ENCODE results near the gene CATSPERZ.
"Not testable (repeated sequence)": the region's sequence is repeated elsewhere in the genome, so short reads cannot be mapped to it uniquely, and the experiment has no call there.

CATSPERZ gene

DNA sequence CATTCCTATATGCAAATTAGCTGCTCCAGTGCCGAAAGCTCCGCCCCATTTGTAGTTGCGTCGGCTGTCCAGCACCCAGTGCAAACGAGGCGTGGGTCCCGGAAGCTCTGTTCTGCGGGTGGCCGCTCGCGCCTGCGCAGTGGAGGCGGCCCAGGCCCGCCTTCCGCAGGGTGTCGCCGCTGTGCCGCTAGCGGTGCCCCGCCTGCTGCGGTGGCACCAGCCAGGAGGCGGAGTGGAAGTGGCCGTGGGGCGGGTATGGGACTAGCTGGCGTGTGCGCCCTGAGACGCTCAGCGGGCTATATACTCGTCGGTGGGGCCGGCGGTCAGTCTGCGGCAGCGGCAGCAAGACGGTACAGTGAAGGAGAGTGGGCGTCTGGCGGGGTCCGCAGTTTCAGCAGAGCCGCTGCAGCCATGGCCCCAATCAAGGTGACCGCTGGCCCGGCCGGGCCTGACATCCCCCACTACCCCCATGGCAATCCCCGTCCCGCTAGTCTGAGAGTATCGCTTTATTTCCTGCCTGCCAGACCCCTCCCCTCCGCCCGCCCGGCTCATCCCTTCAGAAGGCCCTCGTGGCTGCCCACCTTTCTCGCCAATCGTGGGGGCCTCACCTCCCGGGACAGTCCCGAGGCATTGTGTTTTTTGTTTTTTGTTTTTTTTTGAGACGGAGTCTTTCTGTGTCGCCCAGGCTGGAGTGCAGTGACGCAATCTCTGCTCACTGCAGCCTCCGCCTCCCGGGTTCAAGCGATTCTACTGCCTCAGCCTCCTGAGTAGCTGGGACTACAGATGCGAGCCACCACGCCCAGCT lies 18.0 kb downstream of the CATSPERZ start, which contains the start of gene PRDX5:
TSS of gene PRDX5 (plus strand) at position 161 of the 805 bp plus-strand sequence. CDS start at position 256, 95 bp downstream.
- DNase-seq (ENCODE audit: low read depth in 2 of 3, low spot score in 1 of 3) = peak; percentile 89 to 94 (median 92)

DNA sequence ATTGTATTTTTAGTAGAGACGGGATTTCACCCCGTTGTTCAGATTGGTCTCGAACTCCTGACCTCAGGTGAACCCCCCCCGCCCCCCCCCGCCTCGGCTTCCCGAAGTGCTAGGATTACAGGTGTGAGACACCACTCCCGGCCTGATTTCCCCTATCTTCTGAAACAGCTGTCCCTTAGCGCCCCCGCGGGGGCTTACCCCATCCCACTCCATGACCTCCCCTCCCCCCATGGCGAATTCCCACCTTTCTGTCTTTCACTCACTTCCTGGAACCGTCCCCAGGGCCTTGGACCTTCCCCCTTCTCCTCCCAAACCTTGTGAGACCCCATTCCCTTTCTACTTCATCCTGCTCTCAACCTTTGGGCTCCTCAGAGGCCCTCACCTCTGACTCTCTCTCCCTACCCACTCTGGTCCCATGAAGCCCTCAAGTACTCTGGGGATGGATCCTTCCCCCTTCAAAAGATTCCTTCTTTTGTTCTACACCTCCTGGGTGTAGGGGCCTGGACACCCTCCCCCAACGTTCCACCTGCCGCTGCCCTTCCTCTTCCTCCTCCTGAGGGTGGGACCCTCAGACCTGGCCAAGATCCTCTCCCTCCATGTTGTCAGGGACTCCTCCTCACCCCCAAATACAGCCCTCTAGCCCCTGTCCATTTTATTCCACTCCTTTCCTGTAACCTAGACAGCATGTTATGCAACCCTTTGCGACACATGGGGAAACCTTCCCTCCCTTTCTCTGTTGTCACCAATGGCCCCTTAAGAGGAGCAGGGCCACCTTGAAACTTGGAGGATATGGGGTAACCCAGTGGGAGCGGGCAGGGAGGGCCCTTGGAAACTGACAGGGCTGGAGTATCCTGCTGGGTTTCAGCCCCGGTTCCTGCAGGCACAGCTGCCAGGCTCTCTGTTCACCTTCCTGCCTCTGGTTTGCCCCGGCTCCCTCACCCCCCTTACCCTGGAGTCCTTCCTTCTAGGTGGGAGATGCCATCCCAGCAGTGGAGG lies 18.9 kb downstream of the CATSPERZ start:
- DNase-seq (ENCODE audit: low read depth in 2 of 3, low spot score in 1 of 3) = no peak

DNA sequence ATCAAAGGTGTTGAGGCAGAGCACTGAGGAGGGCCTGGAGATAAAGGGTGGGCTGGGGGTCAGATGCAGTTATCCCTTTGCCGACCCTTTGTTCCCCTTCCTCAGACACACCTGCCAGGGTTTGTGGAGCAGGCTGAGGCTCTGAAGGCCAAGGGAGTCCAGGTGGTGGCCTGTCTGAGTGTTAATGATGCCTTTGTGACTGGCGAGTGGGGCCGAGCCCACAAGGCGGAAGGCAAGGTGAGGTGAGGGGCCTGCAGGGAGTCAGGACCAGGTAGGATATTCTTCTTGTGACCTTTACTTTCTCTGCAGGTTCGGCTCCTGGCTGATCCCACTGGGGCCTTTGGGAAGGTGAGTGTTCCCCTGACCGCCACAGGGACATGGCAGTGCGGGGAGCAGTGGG lies 20.4 kb downstream of the CATSPERZ start:
- no peak for DNase-seq (ENCODE audit: low read depth in 2 of 3, low spot score in 1 of 3)

DNA sequence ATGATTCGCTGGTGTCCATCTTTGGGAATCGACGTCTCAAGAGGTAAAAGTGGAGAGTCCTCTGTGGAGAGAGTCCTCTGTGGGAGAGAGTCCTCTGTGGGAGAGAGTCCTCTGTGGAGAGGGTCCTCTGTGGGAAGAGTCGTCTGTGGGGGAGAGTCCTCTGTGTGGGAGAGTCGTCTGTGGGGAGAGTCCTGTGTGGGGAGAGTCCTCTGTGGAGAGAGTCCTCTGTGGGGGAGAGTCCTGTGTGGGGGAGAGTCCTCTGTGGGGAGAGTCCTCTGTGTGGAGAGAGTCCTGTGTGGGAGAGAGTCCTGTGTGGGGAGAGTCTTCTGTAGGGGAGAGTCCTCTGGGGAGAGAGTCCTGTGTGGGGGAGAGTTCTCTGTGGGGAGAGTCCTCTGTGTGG lies 20.9 kb downstream of the CATSPERZ start:
- DNase-seq (ENCODE audit: low read depth in 2 of 3, low spot score in 1 of 3) = no peak

DNA sequence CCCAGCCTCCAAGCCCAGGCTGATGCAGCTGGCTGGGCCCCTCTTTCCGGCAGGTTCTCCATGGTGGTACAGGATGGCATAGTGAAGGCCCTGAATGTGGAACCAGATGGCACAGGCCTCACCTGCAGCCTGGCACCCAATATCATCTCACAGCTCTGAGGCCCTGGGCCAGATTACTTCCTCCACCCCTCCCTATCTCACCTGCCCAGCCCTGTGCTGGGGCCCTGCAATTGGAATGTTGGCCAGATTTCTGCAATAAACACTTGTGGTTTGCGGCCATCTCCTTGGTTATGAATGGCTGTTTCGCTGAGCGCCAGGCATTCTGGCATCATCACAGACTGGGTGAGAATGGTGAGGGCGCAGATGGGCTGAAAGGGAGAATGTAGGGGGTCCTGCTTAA lies 21.4 kb downstream of the CATSPERZ start:
- DNase-seq (ENCODE audit: low read depth in 2 of 3, low spot score in 1 of 3) = no peak

DNA sequence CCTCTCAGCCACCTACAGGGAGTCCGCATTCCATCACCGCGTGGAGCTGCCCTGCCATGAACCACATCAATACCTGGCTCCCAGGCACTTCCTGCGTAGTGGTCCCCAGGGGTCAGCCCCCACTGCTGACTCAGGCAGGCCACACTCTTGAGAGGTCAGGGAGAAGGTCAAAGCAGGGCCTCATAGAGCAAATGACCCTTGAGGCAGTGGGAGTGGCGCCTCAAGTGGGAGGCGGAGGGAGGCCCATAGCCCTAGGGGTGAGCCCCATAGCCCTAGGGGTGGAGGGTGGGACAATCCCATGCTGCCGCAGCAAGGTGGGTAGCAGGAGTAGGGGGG lies 22.7 kb downstream of the CATSPERZ start:
- DNase-seq (ENCODE audit: low read depth in 2 of 3, low spot score in 1 of 3) = no peak

DNA sequence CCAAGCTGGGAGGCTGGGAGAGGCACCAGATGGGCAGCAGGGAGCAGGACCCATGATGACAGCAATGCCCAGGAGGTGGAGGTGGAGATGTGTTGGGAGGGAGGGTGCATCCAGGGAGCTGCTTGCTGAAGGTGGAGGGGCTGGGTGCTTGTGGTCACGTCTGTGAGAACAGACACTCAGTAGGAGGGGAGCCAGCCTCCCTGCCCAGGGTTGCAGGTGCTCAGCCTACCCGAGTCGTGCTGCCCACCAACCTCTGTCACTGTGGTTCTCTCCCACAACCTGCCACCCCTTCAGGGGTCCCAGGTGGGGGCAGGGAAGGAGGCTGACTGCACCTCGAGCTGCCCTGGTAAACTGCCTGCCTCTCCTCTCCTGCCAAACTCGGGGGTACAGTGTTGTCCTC lies 23.2 kb downstream of the CATSPERZ start:
- DNase-seq (ENCODE audit: low read depth in 2 of 3, low spot score in 1 of 3) = no peak

DNA sequence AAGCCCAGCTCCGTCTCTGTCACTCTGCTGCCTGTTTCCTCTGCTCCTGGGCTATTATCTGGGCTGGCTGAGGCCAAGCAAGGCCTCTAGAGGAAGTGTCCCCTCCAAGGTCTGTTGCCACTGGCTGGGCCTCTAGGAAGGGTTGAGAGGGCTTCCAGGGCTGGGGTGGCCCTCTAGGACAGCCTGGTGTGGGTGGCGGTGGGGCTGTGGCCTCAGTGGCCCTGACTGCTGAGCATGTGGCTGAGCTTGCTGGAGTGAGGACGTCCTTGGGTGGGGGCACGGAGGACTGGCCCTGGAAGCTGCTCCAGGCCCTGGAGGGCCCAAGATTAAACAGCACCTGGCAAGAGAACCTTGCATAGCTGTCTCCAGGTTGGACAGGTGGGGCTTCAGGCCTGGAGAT lies 23.8 kb downstream of the CATSPERZ start:
- DNase-seq (ENCODE audit: low read depth in 2 of 3, low spot score in 1 of 3) = not testable (repeated sequence)

DNA sequence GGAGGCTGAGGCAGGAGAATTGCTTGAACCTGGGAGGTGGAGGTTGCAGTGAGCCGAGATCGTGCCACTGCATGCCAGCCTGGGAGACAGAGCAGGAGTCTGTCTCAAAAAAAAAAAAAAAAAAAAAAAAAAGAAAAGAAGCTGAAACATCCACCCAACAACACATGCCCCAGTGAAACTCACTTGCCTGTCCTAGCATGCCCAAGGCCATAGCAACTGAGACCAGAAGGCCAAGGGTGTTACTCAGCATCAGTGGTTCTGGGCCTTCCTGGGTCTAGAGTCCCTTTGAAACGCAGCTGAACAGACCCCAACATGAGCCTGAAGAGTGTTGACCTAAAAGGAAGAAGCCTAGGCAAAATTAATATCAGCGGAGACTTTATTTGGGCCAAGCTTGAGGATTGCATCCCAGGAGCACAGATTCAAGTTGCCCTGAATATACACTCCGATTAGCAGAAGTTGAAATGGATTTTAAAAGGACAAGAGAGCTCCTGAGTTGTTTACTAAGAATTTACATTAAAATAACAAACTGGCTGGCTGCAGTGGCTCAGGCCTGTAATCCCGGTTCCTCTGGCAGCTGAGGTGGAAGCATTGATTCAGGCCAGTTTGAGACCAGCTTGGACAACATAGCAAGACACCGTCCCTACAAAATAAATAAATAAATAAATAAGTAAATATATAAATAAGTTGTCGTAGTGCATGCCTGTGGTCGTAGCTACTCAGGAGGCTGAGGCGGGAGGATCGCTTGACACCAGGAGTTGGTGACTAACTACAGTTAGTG lies 24.7 kb downstream of the CATSPERZ start:
- DNase-seq (ENCODE audit: low read depth in 2 of 3, low spot score in 1 of 3) = no peak

DNA sequence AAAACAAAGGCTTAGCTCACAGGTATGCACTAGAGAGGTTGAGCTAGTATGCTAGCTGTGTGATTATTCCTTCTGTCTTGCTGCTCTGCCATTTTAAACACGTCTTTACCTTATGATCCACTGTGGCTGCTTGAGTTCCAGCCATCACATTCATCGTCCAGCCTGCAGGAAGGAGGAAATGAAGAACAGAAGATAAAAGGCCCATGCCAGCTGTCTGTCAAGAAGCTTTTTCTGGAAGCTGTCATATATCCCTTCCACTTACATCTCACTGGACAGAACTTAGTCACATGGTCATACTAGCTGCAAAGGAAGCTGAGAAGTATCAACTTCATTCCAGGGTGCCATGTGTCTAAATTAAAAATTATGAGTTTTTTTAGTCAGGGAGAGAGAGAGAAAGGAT lies 27.2 kb downstream of the CATSPERZ start:
- DNase-seq (ENCODE audit: low read depth in 2 of 3, low spot score in 1 of 3) = no peak

DNA sequence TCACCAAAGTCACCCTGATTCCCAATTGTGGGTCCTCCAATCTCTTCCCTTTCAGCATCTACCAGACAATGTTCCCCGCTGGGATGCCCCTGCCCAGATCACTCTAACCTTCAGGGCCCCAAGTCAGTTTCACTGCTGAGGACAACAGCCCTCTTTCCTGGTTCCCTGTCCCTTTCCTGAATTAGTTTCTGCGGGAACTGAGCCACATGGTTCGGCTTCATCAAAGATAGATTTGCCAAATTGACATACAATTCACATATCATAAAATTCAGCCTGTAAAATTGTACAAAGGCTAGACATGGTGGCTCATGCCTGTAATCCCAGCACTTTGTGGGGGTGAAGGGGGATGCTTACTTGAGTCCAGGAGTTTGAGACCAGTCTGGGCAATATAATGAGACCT lies 27.8 kb downstream of the CATSPERZ start:
- no peak for DNase-seq (ENCODE audit: low read depth in 2 of 3, low spot score in 1 of 3)

DNA sequence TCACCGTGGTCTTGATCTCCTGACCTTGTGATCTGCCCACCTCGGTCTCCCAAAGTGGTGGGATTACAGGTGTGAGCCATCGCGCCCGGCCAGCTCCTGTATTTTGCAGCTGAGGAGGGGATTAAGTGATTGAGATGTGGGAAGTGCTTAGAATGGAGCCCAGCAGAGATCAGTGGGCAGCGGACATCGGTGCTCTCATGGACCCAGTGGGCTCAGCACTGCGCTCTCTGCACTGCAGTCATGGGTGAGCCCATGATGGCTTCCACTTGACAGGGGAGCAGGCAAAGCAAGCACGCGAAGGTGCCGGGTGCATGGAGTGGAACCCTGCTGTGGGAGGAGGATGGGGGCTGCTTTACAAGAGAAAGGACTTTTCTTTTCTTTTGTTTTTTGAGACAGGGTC lies 30.7 kb downstream of the CATSPERZ start:
- DNase-seq (ENCODE audit: low read depth in 2 of 3, low spot score in 1 of 3) = no peak

DNA sequence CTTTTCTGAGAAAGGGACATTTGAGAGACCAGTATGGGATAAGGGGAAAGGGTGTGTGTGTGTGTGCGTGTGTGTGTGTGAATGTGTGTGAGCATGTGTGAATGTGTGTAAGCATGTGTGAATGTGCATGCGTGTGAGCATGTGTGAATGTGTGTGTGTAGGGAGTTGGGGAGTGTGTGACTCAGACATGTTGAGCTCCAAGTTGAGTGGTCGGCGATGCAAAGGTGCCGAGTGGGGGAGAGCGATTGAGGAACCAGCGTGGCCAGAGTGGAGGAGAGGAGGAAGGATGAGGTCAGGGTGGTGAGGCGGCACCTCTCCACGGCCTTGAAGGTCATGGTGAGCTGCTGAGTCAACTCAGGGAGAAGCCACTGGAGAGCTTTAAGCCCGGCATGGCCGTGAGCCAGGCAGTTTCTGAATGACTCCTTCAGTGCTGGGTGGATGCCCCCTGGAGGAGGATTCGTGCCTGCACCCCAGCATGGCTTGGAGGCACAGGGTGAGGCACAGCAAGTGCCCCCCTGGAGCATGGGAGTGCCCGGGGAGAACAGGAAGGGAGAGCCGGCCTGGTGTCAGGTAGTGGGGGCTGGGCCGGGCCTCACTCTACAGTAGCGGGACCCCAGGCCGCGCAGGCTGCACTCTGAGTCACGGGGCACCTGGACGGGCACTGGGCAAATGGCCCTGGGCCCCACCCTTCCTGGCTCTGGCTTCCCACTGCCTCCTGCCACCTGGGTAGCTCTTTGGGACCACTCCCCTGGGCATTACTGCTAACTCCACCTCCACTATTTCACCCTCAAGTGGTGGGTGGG lies 31.6 kb downstream of the CATSPERZ start:
- peak; percentile 62 to 75 (median 70) for DNase-seq (ENCODE audit: low read depth in 2 of 3, low spot score in 1 of 3)

DNA sequence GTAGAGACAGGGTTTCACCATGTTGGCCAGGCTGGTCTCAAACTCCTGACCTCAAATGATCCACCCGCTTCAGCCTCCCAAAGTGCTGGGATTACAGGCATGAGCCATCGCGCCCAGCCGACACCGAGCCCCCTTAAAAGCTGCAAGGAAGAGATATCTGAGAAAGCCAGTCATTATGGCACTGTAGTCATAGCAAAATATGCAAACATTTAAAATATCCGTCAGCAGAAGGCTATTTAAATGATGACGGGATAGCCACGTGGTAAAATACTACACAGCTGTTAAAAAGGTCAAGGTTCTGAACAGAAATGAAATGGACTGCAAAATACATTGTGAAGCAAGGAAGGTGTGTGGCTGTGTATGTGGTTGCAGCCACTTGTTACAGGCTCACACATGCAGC lies 33.4 kb downstream of the CATSPERZ start:
- no peak for DNase-seq (ENCODE audit: low read depth in 2 of 3, low spot score in 1 of 3)

DNA sequence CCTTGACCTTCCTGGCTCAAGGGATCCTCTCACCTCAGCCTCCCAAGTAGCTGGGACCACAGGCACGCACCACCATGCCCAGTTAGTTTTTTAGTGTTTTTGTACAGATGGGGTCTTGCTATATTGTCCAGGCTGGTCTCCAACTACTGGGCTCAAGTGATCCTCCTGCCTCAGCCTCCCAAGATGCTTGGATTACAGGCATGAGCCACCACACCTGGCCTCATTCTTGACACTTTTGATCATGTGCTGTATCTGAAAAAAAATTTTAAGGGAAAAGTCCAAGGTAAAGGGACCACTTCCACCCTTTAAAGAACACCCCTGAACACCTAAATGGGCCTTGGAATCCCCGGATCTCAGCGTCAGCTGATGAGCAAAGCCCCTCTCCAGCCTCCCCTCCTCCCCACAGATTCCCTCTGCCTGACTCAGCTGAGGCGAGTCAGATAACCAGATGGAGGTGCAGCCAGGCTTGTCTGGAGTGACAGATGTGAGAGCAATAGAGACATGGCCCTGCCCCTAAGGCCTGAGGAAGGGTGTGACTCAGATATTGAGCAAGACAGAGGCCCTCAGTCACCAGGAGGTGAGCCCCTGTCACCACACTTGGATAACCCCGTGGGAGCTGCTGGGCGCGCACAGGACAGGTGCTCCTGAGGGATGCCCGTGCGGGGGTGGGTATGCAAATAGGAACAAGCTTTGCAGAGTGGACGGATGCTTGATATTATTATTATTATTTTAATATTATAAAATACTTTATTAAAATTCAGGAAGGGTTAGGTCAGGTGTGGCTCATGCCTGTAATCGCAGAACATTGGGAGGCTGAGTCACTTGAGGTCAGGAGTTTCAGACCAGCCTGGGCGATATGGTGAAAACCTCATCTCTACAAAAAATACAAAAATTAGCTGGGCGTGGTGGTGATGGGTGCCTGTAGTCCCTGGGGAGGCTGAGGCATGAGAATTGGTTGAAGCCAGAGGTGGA lies 34.9 kb downstream of the CATSPERZ start:
- DNase-seq (ENCODE audit: low read depth in 2 of 3, low spot score in 1 of 3) = peak in 1 of 3 donors; percentile 51

DNA sequence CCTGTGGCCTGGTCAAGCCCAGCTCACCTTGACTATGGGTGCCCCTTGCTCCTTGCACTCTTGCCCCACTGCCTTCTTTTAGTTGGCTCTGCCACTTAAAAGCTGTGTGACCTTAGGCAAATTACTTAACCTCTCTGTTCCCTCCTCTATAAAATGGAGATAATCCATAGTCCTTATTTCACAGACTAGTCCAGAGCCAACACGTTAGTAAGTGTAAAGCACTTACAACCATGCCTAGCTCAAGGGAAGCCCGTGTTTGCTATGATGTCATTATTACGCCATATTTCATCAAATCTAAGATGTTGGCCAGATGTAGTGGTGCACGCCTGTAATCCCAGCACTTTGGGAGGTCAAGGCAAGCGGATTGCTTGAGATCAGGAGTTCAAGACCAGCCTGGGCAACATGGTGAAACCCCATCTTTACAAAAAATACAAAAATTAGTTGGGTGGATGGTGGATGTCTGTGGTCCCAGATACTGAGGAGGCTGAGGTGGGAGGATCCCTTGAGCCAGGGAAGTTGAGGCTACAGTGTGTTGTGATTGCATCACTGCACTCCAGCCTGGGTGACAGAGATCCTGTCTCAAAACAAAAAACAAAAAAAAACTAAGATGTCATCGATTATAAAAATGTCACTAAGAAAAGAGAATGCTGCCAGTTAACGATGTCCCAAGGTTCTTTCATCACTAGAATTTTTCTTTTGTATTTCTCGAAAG lies 37.5 kb downstream of the CATSPERZ start:
- no peak for DNase-seq (ENCODE audit: low read depth in 2 of 3, low spot score in 1 of 3)

DNA sequence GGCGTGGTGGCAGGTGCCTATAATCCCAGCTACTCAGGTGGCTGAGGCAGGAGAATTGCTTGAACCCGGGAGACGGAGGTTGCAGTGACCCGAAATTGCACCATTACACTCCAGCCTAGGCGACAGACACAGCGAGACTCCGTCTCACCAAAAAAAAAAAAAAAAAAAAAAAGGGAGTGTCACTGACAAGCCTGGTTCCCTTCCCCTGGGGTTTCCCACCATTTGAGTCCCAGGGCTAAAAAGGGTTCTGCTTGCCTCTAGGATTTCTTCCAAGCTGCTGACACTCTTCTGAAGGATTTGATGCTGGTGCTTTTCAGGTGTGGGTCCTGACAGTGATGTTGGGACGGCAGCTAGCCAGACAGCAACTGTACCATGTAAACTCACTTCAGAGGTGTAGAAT lies 38.6 kb downstream of the CATSPERZ start:
- DNase-seq (ENCODE audit: low read depth in 2 of 3, low spot score in 1 of 3) = no peak

DNA sequence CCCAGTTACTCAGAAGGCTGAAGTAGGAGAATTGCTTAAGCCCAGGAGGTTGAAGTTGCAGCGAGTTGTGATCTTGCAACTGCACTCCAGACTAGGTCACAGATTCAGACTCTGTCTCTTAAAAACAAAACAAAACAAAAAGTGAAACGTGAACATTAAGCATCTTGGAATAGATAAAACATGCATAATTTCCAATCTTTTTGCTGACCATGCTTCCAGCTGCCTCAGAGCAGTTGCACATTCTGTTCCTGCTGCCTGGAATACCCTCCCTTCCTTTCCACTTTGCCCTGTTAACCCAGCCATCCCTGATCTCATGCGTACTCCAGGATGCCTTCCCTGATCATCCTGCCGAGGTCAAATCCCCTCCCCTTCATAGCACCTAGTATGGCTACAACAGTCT lies 39.1 kb downstream of the CATSPERZ start:
- no peak for DNase-seq (ENCODE audit: low read depth in 2 of 3, low spot score in 1 of 3)
